Mesendoderm (in vitro differentiated cells): ENCODE data around the gene YPEL5.
"Not testable (repeated sequence)": the region's sequence is repeated elsewhere in the genome, so short reads cannot be mapped to it uniquely, and the experiment has no call there.

ENCODE experiments used
- DNase-seq: peaks from one replicate; pipeline ENCODE4 v3.0.0; 2013
- H2AK5ac ChIP-seq: 2 replicates; pipeline ENCODE4 v1.6.1; 2013; ENCODE audit warnings: low read length, inconsistent platforms
- H2BK120ac ChIP-seq: 2 replicates; pipeline ENCODE4 v1.6.1; 2013; ENCODE audit warnings: low read depth, mild to moderate bottlenecking, low read length, moderate library complexity, mixed read lengths
- H2BK15ac ChIP-seq: replicated peaks from 2 replicates; pipeline ENCODE4 v1.6.1; 2013; ENCODE audit warnings: low read depth, mild to moderate bottlenecking, moderate library complexity
- H2BK5ac ChIP-seq: 2 replicates; pipeline ENCODE4 v1.6.1; 2013; ENCODE audit warnings: low read length, inconsistent platforms
- H3K18ac ChIP-seq: 2 replicates; pipeline ENCODE4 v1.6.1; 2013; ENCODE audit warnings: mild to moderate bottlenecking, low read length, mixed read lengths
- H3K23ac ChIP-seq: one replicate; pipeline ENCODE4 v1.6.1; 2013; ENCODE audit warnings: low read length
- H3K27ac ChIP-seq: 2 replicates; pipeline ENCODE4 v1.5.1; 2013; ENCODE audit warnings: low read depth, mild to moderate bottlenecking, inconsistent platforms, low read length, moderate library complexity
- H3K27me3 ChIP-seq: 2 replicates; pipeline ENCODE4 v1.6.1; 2013; ENCODE audit warnings: low read length, control low read depth, mild to moderate bottlenecking, inconsistent platforms; ENCODE audit not compliant: insufficient read depth, poor library complexity
- H3K36me3 ChIP-seq: 2 replicates; pipeline ENCODE4 v1.6.1; 2013; ENCODE audit warnings: low read length, inconsistent platforms; ENCODE audit not compliant: control insufficient read depth, insufficient read depth
- H3K4ac ChIP-seq: one replicate; pipeline ENCODE4 v1.6.1; 2013; ENCODE audit warnings: low read depth, mild to moderate bottlenecking, low read length, moderate library complexity
- H3K4me1 ChIP-seq: 2 replicates; pipeline ENCODE4 v1.6.1; 2013; ENCODE audit warnings: low read depth, low read length, inconsistent platforms; ENCODE audit not compliant: control insufficient read depth
- H3K4me2 ChIP-seq: 2 replicates; pipeline ENCODE4 v1.6.1; 2013; ENCODE audit warnings: low read length
- H3K4me3 ChIP-seq: 2 replicates; pipeline ENCODE4 v1.5.1; 2013; ENCODE audit warnings: mild to moderate bottlenecking, low read length
- H3K56ac ChIP-seq: one replicate; pipeline ENCODE4 v1.6.1; 2013; ENCODE audit warnings: low read length
- H3K79me1 ChIP-seq: 2 replicates; pipeline ENCODE4 v1.6.1; 2013; ENCODE audit warnings: low read length, inconsistent platforms
- H3K79me2 ChIP-seq: 2 replicates; pipeline ENCODE4 v1.6.1; 2013; ENCODE audit warnings: mild to moderate bottlenecking, low read length; ENCODE audit not compliant: control insufficient read depth, insufficient read depth
- H3K9ac ChIP-seq: 2 replicates; pipeline ENCODE4 v1.6.1; 2013; ENCODE audit warnings: low read length, inconsistent platforms
- H4K5ac ChIP-seq: one replicate; pipeline ENCODE4 v1.6.1; 2013; ENCODE audit warnings: low read length
- H4K8ac ChIP-seq: one replicate; pipeline ENCODE4 v1.6.1; 2013; ENCODE audit warnings: low read depth, mild to moderate bottlenecking, control low read depth, low read length, moderate library complexity
- WGBS: extraction: QIAGEN DNeasy Blood & Tissue Kit; methylation state at CpG from one replicate; pipeline ENCODE4 v1.1.7; 2013; ENCODE audit warnings: low lambda C conversion rate, missing lambda C conversion rate; ENCODE audit not compliant: insufficient coverage; ENCODE audit errors: extremely low coverage; 5-methylcytosine and 5-hydroxymethylcytosine counted together

YPEL5 gene

GRCh38 chr2:30139131-30139870, 7.5 kb upstream of the YPEL5 start:
- no peak for DNase-seq
- Histone ChIP-seq H3K79me2 (no peaks in the 10 kb centered on the region), H3K4me1 (no peaks in the 10 kb centered on the region), H3K23ac (no peak overlapping the region), H3K27me3 (no peaks in the 10 kb centered on the region), H3K18ac (no peak overlapping the region), H3K9ac (no peak overlapping the region), H2AK5ac (no peak overlapping the region), H2BK5ac (no peak overlapping the region), H4K8ac (no peak overlapping the region), H3K4ac (no peak overlapping the region), H3K4me2 (no peak overlapping the region), H2BK15ac (no peak overlapping the region), H2BK120ac (no peak overlapping the region), H3K4me3 (no peak overlapping the region), H4K5ac (no peak overlapping the region), H3K36me3 (no peaks in the 10 kb centered on the region), H3K79me1 (no peaks in the 10 kb centered on the region), H3K27ac (no peak overlapping the region), H3K56ac (no peak overlapping the region)
- no CpG with 5 or more reads among the region's 6 CpGs for WGBS

DNA sequence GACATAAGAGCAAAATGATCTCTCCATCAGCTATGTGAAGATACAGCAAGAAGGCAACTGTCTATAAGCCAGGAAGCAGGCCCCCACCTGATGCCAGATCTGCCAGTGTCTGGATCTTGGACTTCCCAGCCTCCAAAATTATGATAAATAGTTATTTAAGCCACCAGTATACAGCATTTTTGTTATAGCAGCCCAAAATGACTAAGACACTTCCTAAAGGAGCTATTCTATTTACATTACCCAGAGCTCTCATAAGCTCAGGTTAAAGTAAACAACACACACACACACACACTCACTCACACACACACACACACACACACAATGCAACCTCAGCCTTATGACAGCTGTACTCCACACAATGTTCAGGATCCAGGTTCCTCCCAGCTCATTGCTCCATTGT, 5.7 kb upstream of the YPEL5 start:
- Histone ChIP-seq H3K4me2 (no peak overlapping the region), H3K27me3 (no peaks in the 10 kb centered on the region), H3K18ac (no peak overlapping the region), H2BK5ac (no peak overlapping the region), H3K56ac (no peak overlapping the region), H3K79me1 (no peaks in the 10 kb centered on the region), H3K4ac (no peak overlapping the region), H3K4me3 (no peak overlapping the region), H4K8ac (no peak overlapping the region), H2BK120ac (no peak overlapping the region), H4K5ac (no peak overlapping the region), H3K9ac (no peak overlapping the region), H3K79me2 (no peaks in the 10 kb centered on the region), H3K27ac (no peak overlapping the region), H3K4me1 (no peaks in the 10 kb centered on the region), H2AK5ac (no peak overlapping the region), H2BK15ac (no peak overlapping the region), H3K36me3 (no peaks in the 10 kb centered on the region), H3K23ac (no peak overlapping the region)
- no peak for DNase-seq

GRCh38 chr2:30144260-30144659, 2.5 kb upstream of the YPEL5 start:
- no peaks in the 10 kb centered on the region for H3K79me2 ChIP-seq
- no peaks in the 10 kb centered on the region for H3K27me3 ChIP-seq
- no CpG with 5 or more reads among the region's 1 CpG for WGBS
- no peak overlapping the region for H3K18ac ChIP-seq
- no peak overlapping the region for H2AK5ac ChIP-seq
- no peak overlapping the region for H3K56ac ChIP-seq
- no peak overlapping the region for H3K9ac ChIP-seq
- H3K4ac ChIP-seq = no peak overlapping the region
- H3K27ac ChIP-seq = no peak overlapping the region
- H2BK5ac ChIP-seq = no peak overlapping the region
- H4K5ac ChIP-seq = no peak overlapping the region
- DNase-seq = no peak
- no peak overlapping the region for H2BK15ac ChIP-seq
- H3K79me1 ChIP-seq = no peaks in the 10 kb centered on the region
- H4K8ac ChIP-seq = no peak overlapping the region
- no peak overlapping the region for H2BK120ac ChIP-seq
- peaks cover 5% of the 10 kb centered on the region for H3K4me1 ChIP-seq
- no peak overlapping the region for H3K4me2 ChIP-seq
- H3K23ac ChIP-seq = no peak overlapping the region
- no peaks in the 10 kb centered on the region for H3K36me3 ChIP-seq
- H3K4me3 ChIP-seq = no peak overlapping the region

DNA sequence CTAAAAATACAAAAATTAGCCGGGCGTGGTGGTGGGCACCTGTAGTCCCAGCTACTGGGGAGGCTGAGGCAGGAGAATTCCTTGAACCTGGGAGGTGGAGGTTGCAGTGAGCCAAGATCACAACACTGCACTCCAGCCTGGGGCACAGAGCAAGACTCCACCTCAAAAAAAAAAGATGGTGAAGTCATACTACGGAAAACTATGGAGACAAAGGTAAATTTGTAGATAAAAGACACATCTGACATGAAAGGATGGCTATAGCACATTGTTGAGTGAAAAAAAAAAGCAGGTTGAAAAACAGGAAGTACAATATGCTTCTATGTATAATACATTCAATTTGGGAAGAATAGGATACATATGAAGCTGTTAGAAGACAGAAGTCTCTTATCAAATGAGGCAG, 1.9 kb upstream of the YPEL5 start:
- not testable (repeated sequence) for H3K4me3 ChIP-seq, H4K5ac ChIP-seq, H3K56ac ChIP-seq, H3K18ac ChIP-seq, H2BK120ac ChIP-seq, H3K27me3 ChIP-seq, H3K79me1 ChIP-seq, H3K4me2 ChIP-seq, H2BK5ac ChIP-seq, H3K4me1 ChIP-seq, H3K9ac ChIP-seq, H3K27ac ChIP-seq, H2AK5ac ChIP-seq, DNase-seq, H4K8ac ChIP-seq, H2BK15ac ChIP-seq, H3K79me2 ChIP-seq, H3K36me3 ChIP-seq, H3K4ac ChIP-seq, H3K23ac ChIP-seq
- no CpG with 5 or more reads among the region's 3 CpGs for WGBS

- no peak overlapping the region for H3K4ac ChIP-seq
- H3K27ac ChIP-seq = no peak overlapping the region
- peak overlapping the region; percentile 33 for H3K9ac ChIP-seq
- H3K79me2 ChIP-seq = no peaks in the 10 kb centered on the region
- H2BK5ac ChIP-seq = no peak overlapping the region
- no CpG with 5 or more reads among the region's 8 CpGs for WGBS
- no peak overlapping the region for H3K56ac ChIP-seq
- no peak overlapping the region for H3K18ac ChIP-seq
- no peak overlapping the region for H2BK15ac ChIP-seq
- H3K4me1 ChIP-seq = peaks cover 10% of the 10 kb centered on the region
- DNase-seq = no peak
- H4K8ac ChIP-seq = no peak overlapping the region
- no peak overlapping the region for H3K4me3 ChIP-seq
- H3K23ac ChIP-seq = no peak overlapping the region
- peak overlapping the region; percentile 72 for H3K4me2 ChIP-seq
- no peak overlapping the region for H2BK120ac ChIP-seq
- H3K27me3 ChIP-seq = no peaks in the 10 kb centered on the region
- no peaks in the 10 kb centered on the region for H3K36me3 ChIP-seq
- no peaks in the 10 kb centered on the region for H3K79me1 ChIP-seq
- no peak overlapping the region for H4K5ac ChIP-seq
- no peak overlapping the region for H2AK5ac ChIP-seq
Observed at GRCh38 chr2:30145826-30146336, 926 bp upstream of the YPEL5 start.

- Histone ChIP-seq H2AK5ac (no peak overlapping the region), H4K8ac (no peak overlapping the region), H2BK5ac (peak overlapping the region; percentile 56), H3K4me2 (no peak overlapping the region), H3K79me1 (no peaks in the 10 kb centered on the region), H2BK15ac (no peak overlapping the region), H3K9ac (peak overlapping the region; percentile 80), H2BK120ac (peak overlapping the region; percentile 29), H3K23ac (no peak overlapping the region), H3K27me3 (no peaks in the 10 kb centered on the region), H3K4me3 (peak overlapping the region; percentile 67), H3K56ac (peak overlapping the region; percentile 89), H3K4ac (peak overlapping the region; percentile 89), H3K36me3 (no peaks in the 10 kb centered on the region), H4K5ac (no peak overlapping the region), H3K79me2 (peaks cover 3% of the 10 kb centered on the region), H3K18ac (peak overlapping the region; percentile 99), H3K27ac (peak overlapping the region; percentile 95), H3K4me1 (peaks cover 16% of the 10 kb centered on the region)
- no CpG with 5 or more reads among the region's 79 CpGs for WGBS
- no peak for DNase-seq
Observed at GRCh38 chr2:30147196-30147714, 448 bp downstream of the YPEL5 start.
